HEK293 (cell line): ENCODE results near the gene NELL1.

ENCODE experiments used
- CTCF ChIA-PET: fragments of 350-600 bp; formaldehyde crosslinking; extraction: SDS; loops from one replicate; lab custom pipeline; 2021; ENCODE audit warnings: antibody characterized with exemption; lab: Yijun Ruan, JAX
- POLR2A ChIA-PET: fragments of 300-600 bp; formaldehyde crosslinking; extraction: SDS; loops from one replicate; lab custom pipeline; 2020; ENCODE audit warnings: antibody characterized with exemption, inconsistent platforms; lab: Yijun Ruan, JAX
- H3K27ac ChIP-seq: fragments of 200-500 bp; sonication (Bioruptor generic); 2 replicates; pipeline ENCODE4 v1.5.1; 2014; ENCODE audit warnings: low read depth, low read length, control low read depth, inconsistent platforms; ENCODE audit errors: extremely low read depth
- H3K36me3 ChIP-seq, 2 experiments: fragments of 200-500 bp in 1 of 2; sonication (Bioruptor generic) in 1 of 2; 1 replicate in 1 of 2; 2 replicates in 1 of 2; pipeline ENCODE4 v1.5.1; 2014 to 2017; ENCODE audit warnings: inconsistent platforms in 2 of 2, low read length in 2 of 2; ENCODE audit not compliant: control insufficient read depth in 2 of 2, insufficient read depth in 1 of 2
- H3K4me1 ChIP-seq: fragments of 200-500 bp; sonication (Bioruptor generic); 2 replicates; pipeline ENCODE4 v1.5.1; 2014; ENCODE audit warnings: mild to moderate bottlenecking, low read length, inconsistent platforms; ENCODE audit not compliant: control insufficient read depth, insufficient read depth
- H3K4me3 ChIP-seq: 2 replicates; pipeline ENCODE4 v1.5.1; 2011; ENCODE audit warnings: low read depth, mild to moderate bottlenecking, control low read depth, low read length, moderate library complexity
- H3K9me3 ChIP-seq: fragments of 200-500 bp; sonication (Bioruptor generic); 2 replicates; pipeline ENCODE4 v1.5.1; 2014; ENCODE audit warnings: low read depth, low read length, inconsistent platforms; ENCODE audit not compliant: control insufficient read depth, insufficient read depth
- BCL11B ChIP-seq: fragments of 450-650 bp; formaldehyde crosslinking; IDR thresholded peaks from 2 replicates; pipeline ENCODE4 v1.5.1; 2016; ENCODE audit warnings: low read depth, missing biosample characterization, missing genetic modification characterization
- HOXC10 ChIP-seq: sonication (generic); formaldehyde crosslinking; IDR thresholded peaks from 2 replicates; pipeline ENCODE4 v1.8.1; 2023; ENCODE audit warnings: mild to moderate bottlenecking, missing genetic modification reagents
- HOXD13 ChIP-seq: sonication (generic); formaldehyde crosslinking; IDR thresholded peaks from 2 replicates; pipeline ENCODE4 v1.8.0; 2022; ENCODE audit warnings: missing genetic modification reagents, borderline replicate concordance
- IKZF3 ChIP-seq: fragments of 450-650 bp; IDR thresholded peaks from 2 replicates; pipeline ENCODE4 v1.5.0; 2018; ENCODE audit warnings: missing biosample characterization, mild to moderate bottlenecking, missing genetic modification characterization, moderate library complexity
- SCRT1 ChIP-seq: fragments of 450-650 bp; formaldehyde crosslinking; IDR thresholded peaks from 2 replicates; pipeline ENCODE4 v1.5.1; 2016; ENCODE audit warnings: missing biosample characterization, missing genetic modification characterization, borderline replicate concordance
- SCRT2 ChIP-seq: fragments of 450-650 bp; formaldehyde crosslinking; IDR thresholded peaks from 2 replicates; pipeline ENCODE4 v1.5.1; 2016; ENCODE audit warnings: missing biosample characterization, missing genetic modification characterization
- SETDB1 ChIP-seq: IDR thresholded peaks from one replicate; pipeline ENCODE4 v1.6.1; 2017; ENCODE audit warnings: mild to moderate bottlenecking, low read length, moderate library complexity, mixed read lengths; ENCODE audit not compliant: insufficient read length
- YY1 ChIP-seq: fragments of 450-650 bp; formaldehyde crosslinking; IDR thresholded peaks from 2 replicates; pipeline ENCODE4 v1.5.1; 2018; ENCODE audit warnings: missing biosample characterization, missing genetic modification characterization
- ZBTB21 ChIP-seq: fragments of 450-650 bp; formaldehyde crosslinking; IDR thresholded peaks from 2 replicates; pipeline ENCODE4 v1.5.1; 2017; ENCODE audit warnings: missing biosample characterization, missing genetic modification characterization
- ZFP3 ChIP-seq: fragments of 450-650 bp; formaldehyde crosslinking; IDR thresholded peaks from 2 replicates; pipeline ENCODE4 v1.5.1; 2016; ENCODE audit warnings: low read depth, missing biosample characterization, missing genetic modification characterization
- ZNF133 ChIP-seq: fragments of 450-650 bp; formaldehyde crosslinking; IDR thresholded peaks from 2 replicates; pipeline ENCODE4 v1.5.1; 2016; ENCODE audit warnings: missing biosample characterization, missing genetic modification characterization
- ZNF211 ChIP-seq: fragments of 450-650 bp; formaldehyde crosslinking; IDR thresholded peaks from 2 replicates; pipeline ENCODE4 v1.5.1; 2016; ENCODE audit warnings: low read depth, missing biosample characterization, missing genetic modification characterization
- ZNF214 ChIP-seq: fragments of 450-650 bp; formaldehyde crosslinking; IDR thresholded peaks from 2 replicates; pipeline ENCODE4 v1.5.1; 2017; ENCODE audit warnings: missing biosample characterization, mild to moderate bottlenecking, missing genetic modification characterization, borderline replicate concordance
- ZNF521 ChIP-seq: fragments of 450-650 bp; formaldehyde crosslinking; IDR thresholded peaks from 2 replicates; pipeline ENCODE4 v1.5.1; 2017; ENCODE audit warnings: missing biosample characterization, mild to moderate bottlenecking, missing genetic modification characterization
- ZNF549 ChIP-seq: fragments of 450-650 bp; IDR thresholded peaks from 2 replicates; pipeline ENCODE4 v1.5.1; 2018; ENCODE audit warnings: missing biosample characterization, missing genetic modification characterization, mild to moderate bottlenecking, inconsistent platforms, moderate library complexity
- ZNF677 ChIP-seq: fragments of 450-650 bp; IDR thresholded peaks from 2 replicates; pipeline ENCODE4 v1.5.0; 2018; ENCODE audit warnings: missing biosample characterization, mild to moderate bottlenecking, missing genetic modification characterization, moderate library complexity
- ZNF768 ChIP-seq: fragments of 450-650 bp; formaldehyde crosslinking; IDR thresholded peaks from 2 replicates; pipeline ENCODE4 v1.5.1; 2018; ENCODE audit warnings: missing biosample characterization, mild to moderate bottlenecking, missing genetic modification characterization
- TF ChIP-seq, protein P1 (sequence below): fragments of 450-650 bp; formaldehyde crosslinking; IDR thresholded peaks from 2 replicates; pipeline ENCODE4 v1.5.1; 2016; ENCODE audit warnings: missing biosample characterization, missing genetic modification characterization
- TF ChIP-seq, protein P2 (sequence below): fragments of 450-650 bp; formaldehyde crosslinking; IDR thresholded peaks from 2 replicates; pipeline ENCODE4 v1.5.1; 2016; ENCODE audit warnings: missing biosample characterization, missing genetic modification characterization
- TF ChIP-seq, protein P3 (sequence below): fragments of 450-650 bp; formaldehyde crosslinking; IDR thresholded peaks from 2 replicates; pipeline ENCODE4 v1.5.1; 2016; ENCODE audit warnings: missing biosample characterization, missing genetic modification characterization, borderline replicate concordance

Gene NELL1

DNA sequence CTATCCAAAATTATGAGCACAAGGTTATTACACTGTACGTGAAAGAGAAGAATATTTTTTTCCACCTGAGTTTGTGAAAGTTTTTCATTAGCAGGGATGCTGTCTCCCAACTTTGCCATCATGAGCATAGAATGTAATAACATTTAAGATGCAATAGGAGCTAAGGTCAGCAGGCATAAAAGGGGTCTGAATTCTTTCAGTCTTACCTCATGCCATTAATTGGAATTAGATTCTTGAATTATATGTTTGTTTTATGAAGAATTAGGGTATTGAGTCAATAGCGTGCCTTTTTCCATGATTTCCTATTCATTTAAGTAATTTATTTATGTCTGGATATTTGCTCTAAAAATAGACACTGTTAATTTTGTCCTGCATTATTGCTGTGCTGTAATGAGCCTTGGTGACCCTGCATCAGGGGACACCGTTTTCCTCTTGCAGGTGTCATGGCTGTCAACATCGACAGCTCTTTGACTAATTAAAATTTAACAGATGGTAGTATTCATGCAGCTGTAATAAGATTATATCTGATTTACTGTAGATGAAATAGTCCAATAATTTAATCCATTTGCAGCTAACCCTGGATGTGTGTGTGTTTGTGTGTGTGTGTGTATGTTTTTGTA is 637.5 kb downstream of the NELL1 start (continued):
- TF ChIP-seq SCRT2 (tag by site-specific recombination), result no peak
- no peak for TF ChIP-seq ZBTB21 (tag by site-specific recombination)
- TF ChIP-seq, all 188 proteins: peak for 0

DNA sequence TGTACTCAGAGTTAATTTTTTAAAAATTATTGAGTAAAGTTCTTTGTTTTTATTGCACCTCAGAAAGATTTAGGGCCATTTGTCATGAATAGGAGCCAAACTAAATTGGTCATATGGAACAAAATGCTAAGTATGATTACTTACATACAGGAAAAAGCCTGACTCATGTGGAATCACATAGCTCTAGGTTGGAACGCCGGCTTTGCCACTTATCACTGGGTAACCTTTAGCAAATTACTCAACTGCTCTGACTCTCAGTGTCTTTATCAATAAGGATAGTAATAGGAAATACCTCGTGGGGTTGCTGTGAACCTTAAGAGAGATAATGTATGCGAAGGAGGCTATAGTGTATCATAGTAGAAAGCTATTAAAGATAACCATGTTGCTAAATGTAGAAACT is 638.5 kb downstream of the NELL1 start:
- no peak overlapping the region for H3K4me3 ChIP-seq
- no peaks in the 10 kb centered on the region for H3K4me1 ChIP-seq
- ChIA-PET CTCF (no interaction called here), POLR2A (no interaction called here)
- H3K27ac ChIP-seq, result no peak overlapping the region
- H3K9me3 ChIP-seq, result no peaks in the 10 kb centered on the region
- no peaks in the 10 kb centered on the region for H3K36me3 ChIP-seq
- TF ChIP-seq, protein P1, sequence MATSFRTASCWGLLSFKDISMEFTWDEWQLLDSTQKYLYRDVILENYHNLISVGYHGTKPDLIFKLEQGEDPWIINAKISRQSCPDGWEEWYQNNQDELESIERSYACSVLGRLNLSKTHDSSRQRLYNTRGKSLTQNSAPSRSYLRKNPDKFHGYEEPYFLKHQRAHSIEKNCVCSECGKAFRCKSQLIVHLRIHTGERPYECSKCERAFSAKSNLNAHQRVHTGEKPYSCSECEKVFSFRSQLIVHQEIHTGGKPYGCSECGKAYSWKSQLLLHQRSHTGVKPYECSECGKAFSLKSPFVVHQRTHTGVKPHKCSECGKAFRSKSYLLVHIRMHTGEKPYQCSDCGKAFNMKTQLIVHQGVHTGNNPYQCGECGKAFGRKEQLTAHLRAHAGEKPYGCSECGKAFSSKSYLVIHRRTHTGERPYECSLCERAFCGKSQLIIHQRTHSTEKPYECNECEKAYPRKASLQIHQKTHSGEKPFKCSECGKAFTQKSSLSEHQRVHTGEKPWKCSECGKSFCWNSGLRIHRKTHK (tag by site-specific recombination), result no peak
- TF ChIP-seq SCRT1 (tag by site-specific recombination), result no peak
- TF ChIP-seq, protein P2, sequence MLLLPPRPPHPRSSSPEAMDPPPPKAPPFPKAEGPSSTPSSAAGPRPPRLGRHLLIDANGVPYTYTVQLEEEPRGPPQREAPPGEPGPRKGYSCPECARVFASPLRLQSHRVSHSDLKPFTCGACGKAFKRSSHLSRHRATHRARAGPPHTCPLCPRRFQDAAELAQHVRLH (tag by site-specific recombination), result no peak

DNA sequence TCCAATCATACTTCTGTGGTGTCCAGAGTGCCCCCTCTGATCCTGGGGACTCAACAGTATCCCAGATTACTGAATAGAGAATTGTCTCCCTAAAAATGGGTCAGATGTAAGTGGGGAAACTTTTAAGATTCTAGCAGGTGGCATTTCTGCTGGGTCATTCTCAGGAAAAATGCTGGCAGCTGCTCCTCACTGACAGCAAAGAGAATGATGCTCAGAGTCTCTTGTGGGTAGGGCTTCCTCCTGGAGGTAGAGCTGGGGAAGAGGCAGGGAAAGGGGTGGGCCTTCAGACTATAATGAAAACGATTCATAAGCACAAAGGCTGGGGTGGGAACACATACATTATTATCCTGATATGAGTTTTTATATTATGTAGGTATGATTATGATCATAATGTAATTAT is 647.2 kb downstream of the NELL1 start:
- ChIA-PET CTCF (no interaction called here), POLR2A (no interaction called here)
- no peaks in the 10 kb centered on the region for H3K4me1 ChIP-seq
- no peaks in the 10 kb centered on the region for H3K9me3 ChIP-seq
- H3K4me3 ChIP-seq, result no peak overlapping the region
- no peak for TF ChIP-seq SETDB1
- no peak for TF ChIP-seq ZNF677 (tag by site-specific recombination)
- no peak for TF ChIP-seq SCRT1 (tag by site-specific recombination)
- TF ChIP-seq HOXC10 (CRISPR knock-in tag), result no peak
- no peak for TF ChIP-seq HOXD13 (CRISPR knock-in tag)
- no peak for TF ChIP-seq IKZF3 (tag by site-specific recombination)
- no peak for TF ChIP-seq ZNF768 (tag by site-specific recombination)
- TF ChIP-seq YY1, result no peak
- TF ChIP-seq ZNF133 (tag by site-specific recombination), result no peak
- TF ChIP-seq, protein P2 (tag by site-specific recombination), result no peak
- no peak for TF ChIP-seq BCL11B (tag by site-specific recombination)
- TF ChIP-seq, protein P3, sequence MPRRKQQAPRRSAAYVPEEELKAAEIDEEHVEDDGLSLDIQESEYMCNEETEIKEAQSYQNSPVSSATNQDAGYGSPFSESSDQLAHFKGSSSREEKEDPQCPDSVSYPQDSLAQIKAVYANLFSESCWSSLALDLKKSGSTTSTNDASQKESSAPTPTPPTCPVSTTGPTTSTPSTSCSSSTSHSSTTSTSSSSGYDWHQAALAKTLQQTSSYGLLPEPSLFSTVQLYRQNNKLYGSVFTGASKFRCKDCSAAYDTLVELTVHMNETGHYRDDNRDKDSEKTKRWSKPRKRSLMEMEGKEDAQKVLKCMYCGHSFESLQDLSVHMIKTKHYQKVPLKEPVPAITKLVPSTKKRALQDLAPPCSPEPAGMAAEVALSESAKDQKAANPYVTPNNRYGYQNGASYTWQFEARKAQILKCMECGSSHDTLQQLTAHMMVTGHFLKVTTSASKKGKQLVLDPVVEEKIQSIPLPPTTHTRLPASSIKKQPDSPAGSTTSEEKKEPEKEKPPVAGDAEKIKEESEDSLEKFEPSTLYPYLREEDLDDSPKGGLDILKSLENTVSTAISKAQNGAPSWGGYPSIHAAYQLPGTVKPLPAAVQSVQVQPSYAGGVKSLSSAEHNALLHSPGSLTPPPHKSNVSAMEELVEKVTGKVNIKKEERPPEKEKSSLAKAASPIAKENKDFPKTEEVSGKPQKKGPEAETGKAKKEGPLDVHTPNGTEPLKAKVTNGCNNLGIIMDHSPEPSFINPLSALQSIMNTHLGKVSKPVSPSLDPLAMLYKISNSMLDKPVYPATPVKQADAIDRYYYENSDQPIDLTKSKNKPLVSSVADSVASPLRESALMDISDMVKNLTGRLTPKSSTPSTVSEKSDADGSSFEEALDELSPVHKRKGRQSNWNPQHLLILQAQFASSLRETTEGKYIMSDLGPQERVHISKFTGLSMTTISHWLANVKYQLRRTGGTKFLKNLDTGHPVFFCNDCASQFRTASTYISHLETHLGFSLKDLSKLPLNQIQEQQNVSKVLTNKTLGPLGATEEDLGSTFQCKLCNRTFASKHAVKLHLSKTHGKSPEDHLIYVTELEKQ (tag by site-specific recombination), result no peak
- no peak for TF ChIP-seq ZNF521
- no peak for TF ChIP-seq ZNF549 (tag by site-specific recombination)
- no peak for TF ChIP-seq ZNF211 (tag by site-specific recombination)
- TF ChIP-seq ZFP3 (tag by site-specific recombination), result no peak
- TF ChIP-seq ZNF214 (tag by site-specific recombination), result no peak
- no peaks in the 10 kb centered on the region for H3K36me3 ChIP-seq
- H3K27ac ChIP-seq, result no peak overlapping the region
